Esophagus squamous epithelium (tissue), 4 donors: ENCODE results near the gene PHLPP1.

Experiments
- CTCF ChIP-seq, 6 experiments: fragments of 450-650 bp in 4 of 6; fragments of 200-600 bp in 2 of 6; sonication (generic) in 2 of 6; IDR thresholded peaks; one replicate each; pipeline ENCODE4 v1.5.1; 2016 to 2019; ENCODE audit warnings: antibody characterized with exemption in 6 of 6, mild to moderate bottlenecking in 4 of 6, moderate library complexity in 4 of 6
- POLR2A ChIP-seq, 4 donors: fragments of 450-650 bp; IDR thresholded peaks; one replicate each; pipeline ENCODE4 v1.6.1; 2017; ENCODE audit warnings: antibody characterized with exemption in 4 of 4, mild to moderate bottlenecking in 4 of 4, moderate library complexity in 3 of 4

DNA sequence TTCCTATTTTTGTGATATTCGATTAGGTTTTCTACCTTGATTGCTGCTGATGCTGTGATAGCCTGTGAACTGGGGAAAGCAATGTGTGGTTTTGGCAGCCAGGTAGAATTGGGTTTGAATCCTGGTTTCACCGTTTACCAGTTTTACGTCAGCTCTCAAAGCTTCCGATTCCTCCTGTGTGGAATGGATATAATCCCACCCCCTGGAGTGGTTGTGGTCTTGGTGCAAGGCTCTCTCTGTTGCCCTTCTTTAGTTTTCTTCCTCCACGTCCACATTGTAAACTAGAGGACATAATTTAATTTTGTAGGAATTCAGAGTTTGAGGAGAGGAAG is 45.0 kb downstream of the PHLPP1 start:
- no peak for TF ChIP-seq CTCF (IDR thresholded peaks at IDR 0.05)
- no peak for TF ChIP-seq POLR2A (IDR thresholded peaks at IDR 0.05)
